Activated T-helper 17 cell treated with anti-CD3 and anti-CD28 coated beads, Interleukin-2, amount 50 U/mL, for 72 hours (primary cell): ENCODE measurements around the gene ARHGEF11. TPM values are rescaled to one million over a fixed set of nuclear protein-coding genes. Genes with fewer than 3 reads are reported as not detected.
A peak's percentile ranks its signal among the peaks of the same experiment; 100 is the strongest.

ENCODE experiments used
- ATAC-seq: fragments of 150-1000 bp; cut with Tn5 transposase; replicated peaks from 2 replicates; pipeline ENCODE4 v1.10.0; 2021; ENCODE audit warnings: mild to moderate bottlenecking, moderate library complexity
- H3K27ac Mint-ChIP-seq: one replicate; pipeline ENCODE4 v1.8.0; 2022; ENCODE audit warnings: mixed read lengths
- H3K27me3 Mint-ChIP-seq: one replicate; pipeline ENCODE4 v1.8.0; 2022; ENCODE audit warnings: mixed read lengths
- H3K36me3 Mint-ChIP-seq: one replicate; pipeline ENCODE4 v1.8.0; 2022; ENCODE audit warnings: low read depth, mild to moderate bottlenecking, mixed read lengths
- H3K4me1 Mint-ChIP-seq: one replicate; pipeline ENCODE4 v1.8.0; 2022; ENCODE audit warnings: mixed read lengths
- H3K4me3 Mint-ChIP-seq: one replicate; pipeline ENCODE4 v1.8.0; 2022; ENCODE audit warnings: mild to moderate bottlenecking, mixed read lengths
- H3K9me3 Mint-ChIP-seq: one replicate; pipeline ENCODE4 v1.8.0; 2022; ENCODE audit warnings: mixed read lengths
- total RNA-seq, 2 donors: library from RNA; stranded (reverse); gene quantifications; one replicate each; pipeline ENCODE4 v1.2.3, GENCODE V29; 2022

ARHGEF11 gene
- total RNA-seq, 2 donors from 2014 or later: 4.1 to 4.7 TPM

- Mint-ChIP-seq H3K4me1 (peaks cover 1% of the 10 kb centered on the region), H3K27ac (no peak within 1 kb of the TSS), H3K36me3 (no peaks in the 10 kb centered on the region), H3K27me3 (peaks cover 30% of the 10 kb centered on the region), H3K4me3 (peak within 1 kb of the TSS; percentile 58), H3K9me3 (no peaks in the 10 kb centered on the region)
- ATAC-seq: no peak
Observed at GRCh38 chr1:156893048-156893953, 152.2 kb downstream of the ARHGEF11 start, which contains the start of gene PEAR1. Gene PEAR1, plus strand, starts transcription at chr1:156893718. Its CDS starts 10,209 bp downstream, at chr1:156903927.

GRCh38 chr1:156892190-156893047 lies 153.1 kb downstream of the ARHGEF11 start:
- peak overlapping the region; percentile 58 for H3K4me3 Mint-ChIP-seq
- H3K27ac Mint-ChIP-seq: no peak overlapping the region
- no peaks in the 10 kb centered on the region for H3K36me3 Mint-ChIP-seq
- no peaks in the 10 kb centered on the region for H3K9me3 Mint-ChIP-seq
- H3K4me1 Mint-ChIP-seq: no peaks in the 10 kb centered on the region
- peaks cover 27% of the 10 kb centered on the region for H3K27me3 Mint-ChIP-seq
- peak; percentile 97 for ATAC-seq

- H3K4me1 Mint-ChIP-seq: no peaks in the 10 kb centered on the region
- H3K4me3 Mint-ChIP-seq: no peak overlapping the region
- no peak overlapping the region for H3K27ac Mint-ChIP-seq
- H3K36me3 Mint-ChIP-seq: no peaks in the 10 kb centered on the region
- no peaks in the 10 kb centered on the region for H3K9me3 Mint-ChIP-seq
- H3K27me3 Mint-ChIP-seq: peaks cover 27% of the 10 kb centered on the region
- ATAC-seq: peak; percentile 34
Observed at GRCh38 chr1:156889802-156890580, 155.6 kb downstream of the ARHGEF11 start.

GRCh38 chr1:156887734-156888133 lies 157.8 kb downstream of the ARHGEF11 start:
- no peaks in the 10 kb centered on the region for H3K9me3 Mint-ChIP-seq
- peaks cover 38% of the 10 kb centered on the region for H3K27me3 Mint-ChIP-seq
- no peak overlapping the region for H3K27ac Mint-ChIP-seq
- H3K4me3 Mint-ChIP-seq: no peak overlapping the region
- H3K36me3 Mint-ChIP-seq: no peaks in the 10 kb centered on the region
- ATAC-seq: no peak
- H3K4me1 Mint-ChIP-seq: no peaks in the 10 kb centered on the region

- Mint-ChIP-seq H3K27ac (no peak overlapping the region), H3K4me1 (no peaks in the 10 kb centered on the region), H3K4me3 (no peak overlapping the region), H3K36me3 (no peaks in the 10 kb centered on the region), H3K27me3 (peaks cover 39% of the 10 kb centered on the region), H3K9me3 (no peaks in the 10 kb centered on the region)
- ATAC-seq: no peak
Observed at GRCh38 chr1:156887317-156887716, 158.2 kb downstream of the ARHGEF11 start.

- Mint-ChIP-seq H3K4me3 (no peak overlapping the region), H3K36me3 (no peaks in the 10 kb centered on the region), H3K27ac (peak overlapping the region; percentile 54), H3K27me3 (peaks cover 36% of the 10 kb centered on the region), H3K4me1 (no peaks in the 10 kb centered on the region), H3K9me3 (no peaks in the 10 kb centered on the region)
- ATAC-seq: no peak
Observed at GRCh38 chr1:156886583-156887281, 158.8 kb downstream of the ARHGEF11 start.

- no peak overlapping the region for H3K4me3 Mint-ChIP-seq
- no peaks in the 10 kb centered on the region for H3K36me3 Mint-ChIP-seq
- peak overlapping the region; percentile 54 for H3K27ac Mint-ChIP-seq
- H3K27me3 Mint-ChIP-seq: peaks cover 34% of the 10 kb centered on the region
- ATAC-seq: no peak
- H3K9me3 Mint-ChIP-seq: no peaks in the 10 kb centered on the region
- no peaks in the 10 kb centered on the region for H3K4me1 Mint-ChIP-seq
Observed at GRCh38 chr1:156885880-156886355, 159.6 kb downstream of the ARHGEF11 start.

GRCh38 chr1:156885314-156885713 lies 160.2 kb downstream of the ARHGEF11 start:
- H3K27ac Mint-ChIP-seq: no peak overlapping the region

More at GRCh38 chr1:156885314-156885713, 160.2 kb downstream of the ARHGEF11 start:
- Mint-ChIP-seq H3K9me3 (no peaks in the 10 kb centered on the region), H3K36me3 (no peaks in the 10 kb centered on the region), H3K27me3 (peaks cover 40% of the 10 kb centered on the region), H3K4me3 (no peak overlapping the region), H3K4me1 (no peaks in the 10 kb centered on the region)
- ATAC-seq: no peak

Other genes with a start within 250 kb of the ARHGEF11 start
- gene SH2D2A, start 228.9 kb downstream of the ARHGEF11 start, total RNA-seq: 100 to 1,000 TPM; 173 to 257 TPM
- gene INSRR, start 186.6 kb downstream of the ARHGEF11 start, total RNA-seq: under 1 TPM; 0.04 to 0.66 TPM
- 10 to 100 TPM in 1 of 2 donors, 1 to 10 TPM in 1; 2.5 to 13.3 TPM for gene NTRK1, start 184.9 kb downstream of the ARHGEF11 start, total RNA-seq
- gene PEAR1, start 152.0 kb downstream of the ARHGEF11 start, total RNA-seq: not detected
- gene LRRC71, start 125.1 kb downstream of the ARHGEF11 start, total RNA-seq: not detected
- under 1 TPM in 1 of 2 donors, not detected in 1; 0.26 TPM for gene ETV3L, start 54.1 kb upstream of the ARHGEF11 start, total RNA-seq
- gene ETV3, start 92.7 kb upstream of the ARHGEF11 start, total RNA-seq: 10 to 100 TPM; 18.4 to 39.4 TPM